ENCODE measurements around the gene MAPK6.

- TF ChIP-seq CTCF (IDR thresholded peaks at IDR 0.05) (no peak), POLR2A (IDR thresholded peaks at IDR 0.05) (no peak), EP300 (IDR thresholded peaks at IDR 0.05) (no peak), POLR2AphosphoS5 (IDR thresholded peaks at IDR 0.05) (no peak)
Measured at GRCh38 chr15:52020221-52021085, 1.4 kb downstream of the MAPK6 start.
